GM12891 (cell line): ENCODE results near the gene PPAT.

ENCODE experiments used
- DNase-seq: peaks from one replicate; pipeline ENCODE4 v3.0.0; 2011; ENCODE audit warnings: low spot score; ENCODE audit not compliant: insufficient read length
- FAIRE-seq: peaks from 2 replicates; lab custom pipeline; 2011; peaks lifted over from hg19 to GRCh38; lab: Jason Lieb, UNC
- PAX5 ChIP-seq: IDR thresholded peaks from 2 replicates; pipeline ENCODE4 v1.6.1; 2011; ENCODE audit warnings: low read length, moderate library complexity, mild to moderate bottlenecking; ENCODE audit not compliant: insufficient read depth, severe bottlenecking
- POLR2A ChIP-seq: IDR thresholded peaks from 2 replicates; pipeline ENCODE4 v1.6.1; 2011; ENCODE audit warnings: low read depth, low read length, control low read depth
- POLR2AphosphoS5 ChIP-seq: IDR thresholded peaks from 2 replicates; pipeline ENCODE4 v1.6.1; 2011; ENCODE audit warnings: low read depth, low read length, control low read depth
- POU2F2 ChIP-seq: IDR thresholded peaks from 2 replicates; pipeline ENCODE4 v1.6.1; 2011; ENCODE audit warnings: low read depth, mild to moderate bottlenecking, control low read depth, low read length, moderate library complexity
- SPI1 ChIP-seq: IDR thresholded peaks from 2 replicates; pipeline ENCODE4 v1.6.1; 2011; ENCODE audit warnings: low read depth, low read length, control low read depth
- TAF1 ChIP-seq: IDR thresholded peaks from 2 replicates; pipeline ENCODE4 v1.6.1; 2011; ENCODE audit warnings: low read depth, low read length, control low read depth

PPAT gene

DNA sequence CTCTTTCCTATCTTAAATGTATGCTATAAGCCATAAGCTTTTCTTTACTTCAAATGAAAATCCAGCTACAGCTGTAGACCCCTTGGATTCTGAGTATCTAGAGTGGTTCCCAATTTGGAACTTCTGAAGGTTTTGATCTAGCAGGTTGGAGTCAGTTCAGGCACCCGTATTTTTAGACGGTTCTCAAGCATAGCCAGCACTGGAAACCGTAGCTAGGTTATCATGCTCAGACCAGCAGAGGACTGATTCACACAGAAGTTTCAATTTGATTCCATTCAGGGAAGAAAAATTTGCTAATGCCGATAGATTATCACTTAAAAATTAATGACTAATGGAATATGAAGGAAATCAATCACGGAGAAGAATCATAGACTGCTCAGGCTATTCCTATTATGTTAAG, 11.2 kb downstream of the PPAT start:
- no peak for DNase-seq
- no peak for FAIRE-seq
- TF ChIP-seq POU2F2 (no peak), SPI1 (no peak), POLR2A (no peak), POLR2AphosphoS5 (no peak), TAF1 (no peak), PAX5 (no peak)

DNA sequence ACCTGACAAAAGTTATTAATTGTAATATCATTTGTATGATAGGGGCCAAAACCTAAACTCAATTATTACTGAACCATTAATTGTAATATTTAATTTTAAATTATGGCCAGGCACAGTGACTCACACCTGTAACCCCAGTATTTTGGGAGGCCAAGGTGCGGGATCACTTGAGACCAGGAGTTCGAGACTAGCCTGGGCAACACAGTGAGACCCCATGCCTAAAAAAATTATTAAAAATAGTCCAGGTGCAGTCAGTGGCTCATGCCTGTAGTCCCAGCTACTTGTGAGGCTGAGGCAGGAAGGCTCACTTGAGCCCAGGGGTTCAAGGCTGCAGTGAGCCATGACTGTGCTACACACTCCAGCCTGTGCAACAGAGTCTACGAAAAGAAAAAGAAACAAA, 18.0 kb downstream of the PPAT start:
- no peak for DNase-seq
- TF ChIP-seq SPI1 = no peak
- no peak for TF ChIP-seq POLR2A
- TF ChIP-seq POLR2AphosphoS5 = no peak
- TF ChIP-seq PAX5 = no peak
- no peak for TF ChIP-seq POU2F2
- TF ChIP-seq TAF1 = no peak
- no peak for FAIRE-seq

DNA sequence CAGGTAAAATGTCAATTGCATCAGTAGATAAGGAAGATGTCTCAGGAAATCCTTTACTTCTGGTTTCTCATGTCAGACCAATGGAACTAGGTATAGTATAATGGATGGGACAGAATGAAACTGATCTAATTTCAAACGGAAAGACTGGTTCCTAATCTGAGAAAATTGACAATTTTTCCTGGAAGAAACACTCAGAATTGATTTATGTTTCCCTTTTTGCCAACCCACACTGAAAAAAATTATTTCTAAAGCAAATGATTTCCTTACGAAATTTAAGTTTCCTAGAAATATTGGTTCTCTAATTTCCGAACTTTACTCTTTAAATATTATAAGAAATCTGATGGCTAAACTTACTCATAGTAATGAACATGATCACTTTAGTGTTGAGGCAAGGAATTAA, 19.1 kb downstream of the PPAT start:
- no peak for TF ChIP-seq POLR2A
- TF ChIP-seq TAF1 = no peak
- TF ChIP-seq SPI1 = no peak
- TF ChIP-seq POU2F2 = no peak
- no peak for TF ChIP-seq POLR2AphosphoS5
- TF ChIP-seq PAX5 = no peak
- DNase-seq (no peak), FAIRE-seq (no peak)

DNA sequence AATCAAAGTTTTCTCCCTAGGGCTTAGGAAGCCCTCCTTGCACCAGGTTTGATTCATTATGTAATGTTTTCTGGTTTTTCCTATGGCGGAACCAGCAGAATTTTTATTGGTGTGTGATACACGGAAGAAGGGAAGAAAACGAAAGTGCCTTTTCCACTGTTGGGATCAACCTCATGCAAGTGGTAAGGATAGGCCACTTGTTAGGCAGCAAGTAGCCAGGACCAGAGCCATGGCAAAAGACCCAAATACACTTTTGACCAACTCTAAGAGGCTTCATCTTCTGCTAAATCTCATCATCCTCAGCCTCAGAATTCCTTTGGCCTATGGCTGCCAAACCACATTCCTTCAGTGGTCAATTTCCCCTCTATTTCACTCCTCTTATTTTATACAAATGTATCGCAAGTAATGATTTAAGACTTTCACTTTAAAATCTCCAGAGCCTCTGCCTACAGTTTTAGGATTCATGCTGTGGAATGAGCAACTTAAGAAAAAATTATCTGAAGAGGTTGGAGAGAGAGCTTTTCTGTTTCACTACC, 21.2 kb downstream of the PPAT start:
- peak; percentile 60 for FAIRE-seq

DNA sequence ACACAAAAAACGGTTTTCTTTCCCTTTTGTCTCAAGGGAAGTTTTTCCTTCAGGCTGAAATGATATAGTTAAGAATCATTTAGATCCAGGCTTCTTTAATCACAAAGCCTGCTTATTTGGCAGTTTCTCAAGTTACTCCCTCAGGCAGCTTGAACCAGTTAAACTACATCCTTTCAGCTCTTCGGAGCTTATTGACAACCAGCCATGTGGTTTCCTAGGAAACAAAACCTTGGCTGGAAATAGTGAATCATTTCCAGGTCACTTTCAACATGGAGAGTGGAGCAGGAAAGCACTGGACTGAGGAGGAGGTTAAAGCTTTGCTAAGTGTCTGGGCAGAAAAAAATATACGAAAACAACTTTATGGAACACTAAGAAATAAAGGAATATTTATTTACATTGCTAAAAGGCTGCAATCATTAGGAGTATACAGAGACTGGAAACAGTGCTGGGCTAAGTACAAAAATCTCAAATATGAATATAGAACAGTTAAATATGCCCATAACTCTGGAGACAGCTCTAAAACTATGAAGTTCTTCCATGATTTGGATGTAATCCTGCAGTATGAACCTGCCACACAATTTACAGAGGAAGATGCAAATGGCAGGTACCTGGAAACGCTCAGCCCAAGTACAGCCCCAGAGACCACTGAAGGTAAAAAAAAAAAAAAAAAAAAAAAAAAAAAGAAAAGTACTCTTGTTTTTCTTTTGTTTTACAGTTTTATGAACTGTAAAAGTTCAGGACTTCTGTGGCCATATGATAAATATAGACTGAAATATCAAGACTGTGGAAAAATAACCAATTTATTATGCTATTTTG, 25.0 kb downstream of the PPAT start:
- FAIRE-seq (no peak), DNase-seq (no peak)
- no peak for TF ChIP-seq POLR2A
- TF ChIP-seq POU2F2 = no peak
- TF ChIP-seq PAX5 = no peak

More for the DNA sequence above, 21.2 kb downstream of the PPAT start:
- TF ChIP-seq POU2F2 (no peak), SPI1 (no peak), PAX5 (no peak), POLR2A (no peak), TAF1 (no peak), POLR2AphosphoS5 (no peak)
- DNase-seq = no peak

GRCh38 chr4:56409511-56410090, 25.8 kb downstream of the PPAT start:
- TF ChIP-seq TAF1 = no peak
- TF ChIP-seq SPI1 = no peak
- TF ChIP-seq POLR2A = no peak
- TF ChIP-seq PAX5 = no peak
- TF ChIP-seq POU2F2 = no peak
- TF ChIP-seq POLR2AphosphoS5 = no peak
- FAIRE-seq = no peak

GRCh38 chr4:56408978-56409377, 26.4 kb downstream of the PPAT start:
- DNase-seq (no peak), FAIRE-seq (no peak)
- no peak for TF ChIP-seq POLR2AphosphoS5
- TF ChIP-seq SPI1 = no peak
- no peak for TF ChIP-seq POU2F2

More at GRCh38 chr4:56409511-56410090, 25.8 kb downstream of the PPAT start:
- no peak for DNase-seq

GRCh38 chr4:56406151-56406550, 29.3 kb downstream of the PPAT start:
- no peak for TF ChIP-seq PAX5
- no peak for TF ChIP-seq TAF1
- no peak for TF ChIP-seq POLR2AphosphoS5
- no peak for FAIRE-seq
- no peak for DNase-seq

- TF ChIP-seq SPI1 (no peak), POU2F2 (no peak), TAF1 (no peak), PAX5 (no peak), POLR2A (no peak), POLR2AphosphoS5 (no peak)
- FAIRE-seq (no peak), DNase-seq (no peak)
Observed at GRCh38 chr4:56405016-56405415, 30.4 kb downstream of the PPAT start.

- no peak for FAIRE-seq
- no peak for TF ChIP-seq PAX5
- TF ChIP-seq POU2F2 = no peak
- TF ChIP-seq SPI1 = no peak
- no peak for TF ChIP-seq TAF1
- no peak for TF ChIP-seq POLR2A
- TF ChIP-seq POLR2AphosphoS5 = no peak
- DNase-seq = no peak
Observed at GRCh38 chr4:56400560-56400959, 34.9 kb downstream of the PPAT start.
